ENCODE measurements around the gene RPS15. TPM values are rescaled to one million over a fixed set of nuclear protein-coding genes. Genes with fewer than 3 reads are reported as not detected.
A peak's percentile ranks its signal among the peaks of the same experiment; 100 is the strongest.

RPS15 gene
- total and polyA plus RNA-seq, 4 experiments from 2014 or later: 1,715 to 2,757 (median 2,201) TPM

DNA sequence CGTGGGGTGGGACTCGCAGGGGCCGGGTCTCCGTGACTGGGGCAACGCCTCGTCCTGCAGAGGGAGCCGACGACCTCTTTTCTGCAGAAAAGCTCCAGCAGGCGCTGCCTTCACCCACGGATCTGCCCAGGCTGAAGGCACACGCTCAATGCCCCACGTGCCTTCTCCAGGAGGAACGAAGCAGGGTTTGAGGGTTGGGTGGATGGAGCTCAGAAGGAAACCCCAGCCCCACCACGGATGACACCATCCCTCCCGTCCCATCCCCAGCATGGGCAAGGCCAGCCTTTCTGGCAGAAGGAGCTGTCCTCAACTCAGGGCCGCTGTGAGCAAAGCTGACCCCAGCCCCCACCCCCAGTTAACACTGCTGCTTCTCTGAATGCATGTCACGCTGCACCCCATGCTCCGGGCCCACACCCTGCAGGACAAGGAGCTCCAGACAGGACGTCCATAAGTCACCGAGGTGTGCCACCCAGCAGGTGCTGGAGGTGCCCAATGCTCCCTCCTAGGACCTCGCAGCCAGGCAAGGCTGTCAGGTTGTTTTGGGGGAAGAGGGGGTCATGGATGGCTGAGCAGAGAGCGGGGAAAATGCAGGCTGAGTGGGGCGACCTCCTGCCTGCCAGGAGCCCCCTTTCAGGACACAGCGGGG lies 33.4 kb downstream of the RPS15 start:
- H3K27me3 ChIP-seq (ENCODE audit: insufficient read depth, low read length): no peaks in the 10 kb centered on the region
- Mint-ChIP-seq H3K4me1 (peaks cover 3 to 29% (median 8%) of the 10 kb centered on the region in 4 donors), H3K9me3 (no peaks in the 10 kb centered on the region), H3K27me3 (peaks cover 0 to 1% of the 10 kb centered on the region in 2 donors), H3K36me3 (no peaks in the 10 kb centered on the region), H3K4me3 (peak overlapping the region in 6 of 8 donors; percentile 10 to 82 (median 74)), H3K27ac (peak overlapping the region in 1 of 7 donors; percentile 68)
- H3K4me3 ChIP-seq (ENCODE audit: low read length in 2 of 2): peak overlapping the region in 1 of 2 donors; percentile 58
- POLR2A ChIA-PET (ENCODE audit: partially characterized antibody): interaction anchor here (1.1 to 3.1 kb wide), 7 partner anchors 15 to 202 kb away, joined by 3 to 12 read pairs (median 5); partner anchors contain the start of genes CIRBP, PCSK4 and REEP6
- H3K27ac ChIP-seq (ENCODE audit: low read depth, low read length): no peak overlapping the region
- intact Hi-C loops (cut with micrococcal nuclease): loop anchor here (2.0 kb wide), 2 partner anchors 27 to 43 kb away; no protein-coding TSS in a partner anchor
- DNase-seq: no peak
- CTCF ChIA-PET (ENCODE audit: partially characterized antibody): interaction anchor here (0.6 to 2.6 kb wide), 5 partner anchors 27 to 63 kb away, joined by 3 to 9 read pairs (median 3); no protein-coding TSS in a partner anchor
- peaks cover 44% of the 10 kb centered on the region for H3K4me1 ChIP-seq (ENCODE audit: insufficient read depth, low read length)
- no peaks in the 10 kb centered on the region for H3K36me3 ChIP-seq (ENCODE audit: insufficient read depth, low read length)
- H3K9me3 ChIP-seq (ENCODE audit: control insufficient read depth in 1 of 2, low read length in 2 of 2): no peaks in the 10 kb centered on the region

DNA sequence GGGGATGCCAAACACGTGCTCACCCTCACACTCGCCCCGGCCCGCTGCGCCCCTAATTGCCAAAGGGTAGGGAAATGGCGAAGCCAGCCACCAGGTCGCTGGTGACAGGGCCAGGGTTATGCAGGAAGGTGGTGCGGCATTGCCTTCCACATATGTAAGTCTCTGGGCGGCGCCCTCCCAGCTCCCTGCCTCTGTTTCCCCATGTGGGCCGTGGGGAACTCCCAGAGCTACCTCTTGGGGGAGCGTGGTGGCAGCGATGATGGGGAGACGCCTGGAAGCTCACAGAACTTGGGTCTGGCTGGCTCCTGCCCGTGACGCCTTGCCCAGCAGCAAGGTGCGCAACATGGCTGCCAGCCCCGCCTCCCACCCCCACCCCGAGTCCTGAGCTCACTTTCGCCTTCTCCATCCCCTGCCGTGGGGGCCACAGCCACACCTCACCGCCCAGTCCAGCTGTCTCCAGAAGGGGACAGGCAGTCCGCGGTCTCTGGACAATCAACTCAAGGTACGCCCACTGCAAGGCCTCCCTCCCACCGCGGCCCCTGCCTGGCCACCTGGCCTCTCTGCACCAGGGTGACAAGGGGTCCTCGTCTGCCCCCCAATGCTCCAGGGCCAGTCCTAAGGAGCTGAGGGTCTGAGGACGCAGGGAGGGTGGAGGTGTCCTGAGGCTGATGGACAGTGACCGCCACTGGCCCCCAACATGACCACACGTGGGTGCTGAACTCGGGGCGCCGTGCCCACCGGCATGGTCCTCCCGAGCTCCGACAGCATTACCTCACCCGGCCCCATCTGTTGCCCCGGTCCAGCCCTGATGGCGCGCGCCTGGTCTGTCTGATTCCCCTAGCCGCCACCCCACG lies 34.3 kb downstream of the RPS15 start:
- no peak overlapping the region for H3K27ac ChIP-seq (ENCODE audit: low read depth, low read length)
- DNase-seq: no peak
- no peaks in the 10 kb centered on the region for H3K9me3 ChIP-seq (ENCODE audit: control insufficient read depth in 1 of 2, low read length in 2 of 2)
- no peaks in the 10 kb centered on the region for H3K36me3 ChIP-seq (ENCODE audit: insufficient read depth, low read length)
- intact Hi-C loops (cut with micrococcal nuclease): no loop called here
- Mint-ChIP-seq H3K27ac (peak overlapping the region in 1 of 7 donors; percentile 24), H3K27me3 (peaks cover 0 to 1% of the 10 kb centered on the region in 2 donors), H3K4me3 (peak overlapping the region in 5 of 8 donors; percentile 10 to 62 (median 31)), H3K9me3 (no peaks in the 10 kb centered on the region), H3K36me3 (peaks cover 0 to 1% of the 10 kb centered on the region in 2 donors), H3K4me1 (peaks cover 4 to 35% (median 13%) of the 10 kb centered on the region in 4 donors)
- ChIA-PET CTCF (ENCODE audit: partially characterized antibody) (interaction anchor here (0.6 to 2.6 kb wide), 5 partner anchors 27 to 64 kb away, joined by 3 to 9 read pairs (median 3); no protein-coding TSS in a partner anchor), POLR2A (ENCODE audit: partially characterized antibody) (interaction anchor here (1.1 to 3.1 kb wide), 6 partner anchors 16 to 203 kb away, joined by 3 to 12 read pairs (median 8); partner anchors contain the start of genes CIRBP, PCSK4 and REEP6)
- peaks cover 40% of the 10 kb centered on the region for H3K4me1 ChIP-seq (ENCODE audit: insufficient read depth, low read length)
- no peak overlapping the region for H3K4me3 ChIP-seq (ENCODE audit: low read length in 2 of 2)
- H3K27me3 ChIP-seq (ENCODE audit: insufficient read depth, low read length): no peaks in the 10 kb centered on the region

DNA sequence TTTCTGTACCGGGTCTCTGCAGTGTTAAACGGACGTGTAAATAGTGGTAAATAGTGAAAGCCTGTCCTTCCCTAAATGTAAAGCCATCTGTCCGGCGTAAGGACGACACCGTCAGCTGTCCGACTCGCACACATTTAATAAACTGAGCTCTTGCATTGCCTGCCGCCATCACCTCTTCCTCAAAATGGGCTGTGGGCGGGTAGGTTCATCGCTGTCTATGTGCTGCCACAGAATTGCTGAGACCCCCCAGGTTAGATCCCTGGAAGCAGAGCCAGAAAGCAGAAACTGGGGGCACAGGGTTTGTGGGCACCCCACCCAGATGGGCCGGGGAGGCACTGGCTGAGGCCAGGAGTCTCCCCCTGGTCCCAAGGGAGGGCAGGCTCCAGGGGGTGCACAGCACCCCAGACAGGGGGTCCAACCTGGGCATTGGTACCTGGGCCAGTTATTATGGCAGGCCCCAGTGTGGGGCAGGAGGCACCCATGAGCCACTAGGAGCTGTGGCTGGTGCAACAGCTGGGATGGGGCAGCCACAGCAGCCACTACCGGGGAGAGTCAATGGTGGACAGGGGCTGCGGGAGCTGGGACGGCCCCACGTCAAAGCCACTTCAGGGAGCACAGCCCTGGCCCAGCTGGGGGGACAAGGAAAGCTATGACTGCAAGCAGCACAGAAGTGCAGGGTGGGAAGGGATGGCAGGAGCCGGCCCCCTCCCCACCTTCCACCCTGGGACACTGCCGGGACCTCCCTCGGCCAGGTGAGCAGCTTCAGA lies 35.1 kb downstream of the RPS15 start:
- H3K4me1 ChIP-seq (ENCODE audit: insufficient read depth, low read length): peaks cover 38% of the 10 kb centered on the region
- peaks cover 5 to 43% (median 17%) of the 10 kb centered on the region in 4 donors for H3K4me1 Mint-ChIP-seq
- H3K27ac Mint-ChIP-seq: peak overlapping the region in 2 of 7 donors; percentile 24 to 60
- no peaks in the 10 kb centered on the region for H3K36me3 ChIP-seq (ENCODE audit: insufficient read depth, low read length)
- no peaks in the 10 kb centered on the region for H3K9me3 ChIP-seq (ENCODE audit: control insufficient read depth in 1 of 2, low read length in 2 of 2)
- H3K36me3 Mint-ChIP-seq: peaks cover 0 to 3% of the 10 kb centered on the region in 2 donors
- H3K4me3 ChIP-seq (ENCODE audit: low read length in 2 of 2): no peak overlapping the region
- H3K9me3 Mint-ChIP-seq: no peaks in the 10 kb centered on the region
- no peak overlapping the region for H3K27ac ChIP-seq (ENCODE audit: low read depth, low read length)
- DNase-seq: peak in 1 of 5 donors; percentile 16
- H3K27me3 Mint-ChIP-seq: peaks cover 0 to 1% of the 10 kb centered on the region in 2 donors
- intact Hi-C loops (cut with micrococcal nuclease): no loop called here
- H3K27me3 ChIP-seq (ENCODE audit: insufficient read depth, low read length): no peaks in the 10 kb centered on the region
- ChIA-PET POLR2A (ENCODE audit: partially characterized antibody) (interaction anchor here (0.7 to 3.0 kb wide), 5 partner anchors 17 to 204 kb away, joined by 3 to 12 read pairs (median 4); partner anchors contain the start of gene CIRBP), CTCF (ENCODE audit: partially characterized antibody) (no interaction called here)
- peak overlapping the region in 5 of 8 donors; percentile 29 to 46 (median 42) for H3K4me3 Mint-ChIP-seq

DNA sequence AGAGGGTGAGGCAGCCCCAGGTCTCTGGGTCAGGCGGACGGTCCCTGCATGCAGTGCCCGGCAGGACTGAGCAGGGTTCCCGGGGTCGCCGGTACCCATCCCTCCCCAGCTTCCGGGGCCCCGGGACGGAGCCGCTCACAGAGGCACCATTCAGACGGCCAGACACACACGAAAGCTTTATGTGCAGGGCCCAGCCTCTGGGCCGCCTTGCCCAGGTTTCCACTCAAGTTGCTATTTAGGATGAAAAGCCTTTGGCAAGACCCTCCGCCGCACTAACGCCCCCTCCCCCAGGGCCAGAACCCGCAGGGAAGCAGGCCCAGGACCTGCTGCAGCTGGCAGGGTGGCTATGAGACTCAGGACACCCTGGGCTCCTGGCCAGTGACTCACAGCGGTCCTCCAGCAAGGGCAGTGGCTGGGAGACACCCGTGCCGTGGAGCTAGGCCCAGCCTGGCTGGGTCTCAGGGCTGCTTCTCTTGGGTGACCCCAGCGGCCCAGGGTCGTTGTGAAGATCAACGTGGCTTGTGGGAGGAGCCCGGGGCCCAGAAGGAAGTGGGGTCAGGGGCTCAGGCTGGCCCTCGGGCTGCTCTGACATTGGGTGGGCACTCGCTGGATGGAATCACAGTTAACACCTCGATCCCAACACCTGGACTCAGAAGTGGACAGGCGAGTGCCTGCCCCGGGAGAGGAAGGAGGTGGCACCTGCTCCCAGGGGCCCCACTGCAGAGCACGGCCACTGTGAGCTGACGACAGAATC lies 36.0 kb downstream of the RPS15 start:
- intact Hi-C loops (cut with micrococcal nuclease): no loop called here
- peaks cover 37% of the 10 kb centered on the region for H3K4me1 ChIP-seq (ENCODE audit: insufficient read depth, low read length)
- DNase-seq: peak in 1 of 5 donors; percentile 31
- peaks cover 7 to 48% (median 21%) of the 10 kb centered on the region in 4 donors for H3K4me1 Mint-ChIP-seq
- no peaks in the 10 kb centered on the region for H3K27me3 ChIP-seq (ENCODE audit: insufficient read depth, low read length)
- H3K9me3 ChIP-seq (ENCODE audit: control insufficient read depth in 1 of 2, low read length in 2 of 2): no peaks in the 10 kb centered on the region
- H3K9me3 Mint-ChIP-seq: no peaks in the 10 kb centered on the region
- no peaks in the 10 kb centered on the region for H3K36me3 ChIP-seq (ENCODE audit: insufficient read depth, low read length)
- H3K27me3 Mint-ChIP-seq: peaks cover 0 to 1% of the 10 kb centered on the region in 2 donors
- ChIA-PET POLR2A (ENCODE audit: partially characterized antibody) (interaction anchor here (0.7 to 1.3 kb wide), 3 partner anchors 19 to 205 kb away, joined by 3 to 5 read pairs (median 3); partner anchors contain the start of gene CIRBP), CTCF (ENCODE audit: partially characterized antibody) (no interaction called here)
- no peak overlapping the region for H3K27ac ChIP-seq (ENCODE audit: low read depth, low read length)
- no peak overlapping the region for H3K4me3 Mint-ChIP-seq
- peaks cover 3 to 7% of the 10 kb centered on the region in 2 donors for H3K36me3 Mint-ChIP-seq
- no peak overlapping the region for H3K4me3 ChIP-seq (ENCODE audit: low read length in 2 of 2)
- no peak overlapping the region for H3K27ac Mint-ChIP-seq

DNA sequence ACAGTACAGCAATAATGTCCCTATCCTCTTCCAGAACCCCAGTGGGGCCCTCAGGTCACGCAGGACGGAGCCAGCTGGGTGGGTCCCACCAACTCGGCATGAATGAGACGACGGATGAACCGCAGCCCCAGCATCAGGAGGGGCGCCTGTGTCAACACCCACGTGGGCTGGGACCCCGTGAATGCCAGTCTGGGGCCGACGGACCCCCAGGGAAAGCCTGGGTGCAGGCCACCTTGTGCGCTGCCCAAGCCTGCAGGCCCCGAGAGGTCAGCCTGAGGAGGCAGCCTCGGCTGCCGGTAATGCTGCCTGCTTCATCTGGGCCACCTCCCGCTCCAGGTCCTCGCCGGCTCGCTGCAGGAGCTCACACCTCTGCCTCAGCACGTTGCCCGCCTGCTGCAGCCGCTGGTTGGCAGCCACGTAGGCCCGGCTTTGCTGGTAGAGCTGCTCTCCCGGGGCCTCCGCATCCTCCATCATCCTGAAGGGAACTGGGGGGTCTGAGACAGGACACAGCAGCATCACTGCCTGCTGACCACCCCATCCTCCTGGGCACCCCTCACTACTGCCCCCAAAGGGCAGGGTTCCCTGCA lies 36.7 kb downstream of the RPS15 start:
- H3K36me3 ChIP-seq (ENCODE audit: insufficient read depth, low read length): no peaks in the 10 kb centered on the region
- no peaks in the 10 kb centered on the region for H3K27me3 ChIP-seq (ENCODE audit: insufficient read depth, low read length)
- Mint-ChIP-seq H3K36me3 (peaks cover 4 to 7% of the 10 kb centered on the region in 2 donors), H3K4me1 (peaks cover 8 to 53% (median 23%) of the 10 kb centered on the region in 4 donors), H3K9me3 (no peaks in the 10 kb centered on the region), H3K27me3 (peaks cover 0 to 1% of the 10 kb centered on the region in 2 donors), H3K4me3 (peak overlapping the region in 1 of 8 donors; percentile 12), H3K27ac (no peak overlapping the region)
- H3K4me1 ChIP-seq (ENCODE audit: insufficient read depth, low read length): peaks cover 36% of the 10 kb centered on the region
- ChIA-PET CTCF (ENCODE audit: partially characterized antibody) (interaction anchor here (1.7 kb wide), 1 partner anchor 16 kb away, joined by 4 read pairs; the partner anchor contains the start of genes PCSK4 and REEP6), POLR2A (ENCODE audit: partially characterized antibody) (interaction anchor here (1.3 kb wide), 1 partner anchor 30 kb away, joined by 5 read pairs; no protein-coding TSS in a partner anchor)
- intact Hi-C loops (cut with micrococcal nuclease): no loop called here
- peak in 1 of 5 donors; percentile 10 for DNase-seq
- H3K9me3 ChIP-seq (ENCODE audit: control insufficient read depth in 1 of 2, low read length in 2 of 2): no peaks in the 10 kb centered on the region
- H3K27ac ChIP-seq (ENCODE audit: low read depth, low read length): no peak overlapping the region
- H3K4me3 ChIP-seq (ENCODE audit: low read length in 2 of 2): no peak overlapping the region
